ENCODE results near the gene RAB40C. TPM values are rescaled to one million over a fixed set of nuclear protein-coding genes. Genes with fewer than 3 reads are reported as not detected.

The RAB40C gene
- polyA plus RNA-seq, 2 of the 4 experiments (the other 2 are of a cell fraction) = 4.4 to 9.7 TPM

GRCh38 chr16:608019-608418 is 18.2 kb downstream of the RAB40C start:
- TF ChIP-seq BHLHE40 (IDR thresholded peaks at IDR 0.05; ENCODE audit: low read depth, low read length) (no peak), FOSB (CRISPR knock-in tag; IDR thresholded peaks at IDR 0.05) (no peak), ZC3H11A (IDR thresholded peaks at IDR 0.05) (no peak), ZNF302 (CRISPR knock-in tag; IDR thresholded peaks at IDR 0.05) (no peak), RNF2 (IDR thresholded peaks at IDR 0.05; ENCODE audit: borderline replicate concordance, low read depth) (no peak), MAFK (IDR thresholded peaks at IDR 0.05; ENCODE audit: partially characterized antibody) (no peak), JUN (IDR thresholded peaks at IDR 0.05) (no peak), SREBF2 (IDR thresholded peaks at IDR 0.05) (no peak), FOXS1 (CRISPR knock-in tag; IDR thresholded peaks at IDR 0.05) (no peak), ZSCAN20 (CRISPR knock-in tag; IDR thresholded peaks at IDR 0.05) (no peak), ESRRA (IDR thresholded peaks at IDR 0.05; ENCODE audit: borderline replicate concordance, low read length) (no peak), EHF (CRISPR knock-in tag; IDR thresholded peaks at IDR 0.05) (no peak), HOXB5 (CRISPR knock-in tag; IDR thresholded peaks at IDR 0.05) (no peak)
- no peak for ATAC-seq
- Histone ChIP-seq H3K4me2 (no peak overlapping the region), H3K4me1 (no peaks in the 10 kb centered on the region), H3K4me3 (no peak overlapping the region), H3K9me3 (peaks cover 18% of the 10 kb centered on the region), H3K27ac (no peak overlapping the region)
- FAIRE-seq = no peak
- POLR2A ChIA-PET = no interaction called here
- 89% methylated on average over 10 of the region's 10 CpGs for WGBS (ENCODE audit: missing lambda C conversion rate)
- DNase-seq (ENCODE audit: low read depth in 1 of 2, low spot score in 1 of 2) = no peak
- CTCF ChIA-PET = no interaction called here

GRCh38 chr16:609316-609715 is 19.4 kb downstream of the RAB40C start:
- POLR2A ChIA-PET = no interaction called here
- TF ChIP-seq MYC (IDR thresholded peaks at IDR 0.05; ENCODE audit: borderline replicate concordance, low read length) (no peak), SREBF2 (IDR thresholded peaks at IDR 0.05) (no peak), RNF2 (IDR thresholded peaks at IDR 0.05; ENCODE audit: borderline replicate concordance, low read depth) (no peak), GATA3 (IDR thresholded peaks at IDR 0.05; ENCODE audit: borderline replicate concordance) (no peak), MAFK (IDR thresholded peaks at IDR 0.05; ENCODE audit: partially characterized antibody) (no peak), ZNF302 (CRISPR knock-in tag; IDR thresholded peaks at IDR 0.05) (no peak), EP300 (IDR thresholded peaks at IDR 0.05) (no peak), ZC3H11A (IDR thresholded peaks at IDR 0.05) (no peak), RFX5 (IDR thresholded peaks at IDR 0.05) (no peak), CHD4 (IDR thresholded peaks at IDR 0.05; ENCODE audit: borderline replicate concordance) (no peak), FOSL2 (IDR thresholded peaks at IDR 0.05) (no peak), FOSL2 (CRISPR knock-in tag; IDR thresholded peaks at IDR 0.05) (no peak), RCOR1 (IDR thresholded peaks at IDR 0.05; ENCODE audit: low read depth, low read length) (no peak)
- TF ChIP-seq, protein P1, sequence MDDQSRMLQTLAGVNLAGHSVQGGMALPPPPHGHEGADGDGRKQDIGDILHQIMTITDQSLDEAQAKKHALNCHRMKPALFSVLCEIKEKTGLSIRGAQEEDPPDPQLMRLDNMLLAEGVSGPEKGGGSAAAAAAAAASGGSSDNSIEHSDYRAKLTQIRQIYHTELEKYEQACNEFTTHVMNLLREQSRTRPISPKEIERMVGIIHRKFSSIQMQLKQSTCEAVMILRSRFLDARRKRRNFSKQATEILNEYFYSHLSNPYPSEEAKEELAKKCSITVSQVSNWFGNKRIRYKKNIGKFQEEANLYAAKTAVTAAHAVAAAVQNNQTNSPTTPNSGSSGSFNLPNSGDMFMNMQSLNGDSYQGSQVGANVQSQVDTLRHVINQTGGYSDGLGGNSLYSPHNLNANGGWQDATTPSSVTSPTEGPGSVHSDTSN (IDR thresholded peaks at IDR 0.05) = no peak
- TF ChIP-seq, protein P2, sequence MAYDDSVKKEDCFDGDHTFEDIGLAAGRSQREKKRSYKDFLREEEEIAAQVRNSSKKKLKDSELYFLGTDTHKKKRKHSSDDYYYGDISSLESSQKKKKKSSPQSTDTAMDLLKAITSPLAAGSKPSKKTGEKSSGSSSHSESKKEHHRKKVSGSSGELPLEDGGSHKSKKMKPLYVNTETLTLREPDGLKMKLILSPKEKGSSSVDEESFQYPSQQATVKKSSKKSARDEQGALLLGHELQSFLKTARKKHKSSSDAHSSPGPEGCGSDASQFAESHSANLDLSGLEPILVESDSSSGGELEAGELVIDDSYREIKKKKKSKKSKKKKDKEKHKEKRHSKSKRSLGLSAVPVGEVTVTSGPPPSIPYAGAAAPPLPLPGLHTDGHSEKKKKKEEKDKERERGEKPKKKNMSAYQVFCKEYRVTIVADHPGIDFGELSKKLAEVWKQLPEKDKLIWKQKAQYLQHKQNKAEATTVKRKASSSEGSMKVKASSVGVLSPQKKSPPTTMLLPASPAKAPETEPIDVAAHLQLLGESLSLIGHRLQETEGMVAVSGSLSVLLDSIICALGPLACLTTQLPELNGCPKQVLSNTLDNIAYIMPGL (CRISPR knock-in tag; IDR thresholded peaks at IDR 0.05; ENCODE audit: borderline replicate concordance) = no peak

DNA sequence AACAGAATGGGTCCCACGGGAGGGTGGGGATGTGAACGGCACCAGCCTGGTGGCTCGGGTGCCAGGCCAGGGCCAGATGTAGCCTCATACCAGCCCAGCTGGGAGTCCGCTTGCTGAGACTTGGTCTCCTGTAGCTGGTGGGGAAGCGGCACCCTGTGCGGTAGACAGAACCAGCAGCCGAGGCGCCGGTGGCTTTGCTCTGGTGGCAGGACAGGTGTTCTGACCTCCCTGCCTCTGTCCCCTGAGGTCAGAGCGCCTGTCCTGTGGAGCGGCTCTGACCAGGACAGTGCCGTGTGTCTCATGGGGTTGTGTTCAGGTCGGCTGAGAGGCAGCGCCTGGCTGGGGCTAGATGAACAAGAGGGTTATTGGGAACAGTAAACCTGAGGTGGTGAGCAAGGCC is 20.1 kb downstream of the RAB40C start:
- ATAC-seq (peak in 1 of 2 experiments; percentile 44; a peak in 3 of 6 replicates), FAIRE-seq (no peak), DNase-seq (ENCODE audit: low read depth in 1 of 2, low spot score in 1 of 2) (no peak)
- peaks cover 10% of the 10 kb centered on the region for H3K9me3 ChIP-seq
- H3K27ac ChIP-seq = no peak overlapping the region
- no peaks in the 10 kb centered on the region for H3K4me1 ChIP-seq
- H3K4me3 ChIP-seq = no peak overlapping the region
- H3K4me2 ChIP-seq = no peak overlapping the region
- CTCF ChIA-PET = interaction anchor here (0.7 to 1.2 kb wide), 4 partner anchors 9 to 20 kb away, joined by 3 read pairs; partner anchors contain the start of gene RAB40C
- WGBS (ENCODE audit: missing lambda C conversion rate) = 86% methylated on average over 12 of the region's 14 CpGs
- POLR2A ChIA-PET = no interaction called here
- TF ChIP-seq RARB (CRISPR knock-in tag; IDR thresholded peaks at IDR 0.05) = no peak
- TF ChIP-seq FOXS1 (CRISPR knock-in tag; IDR thresholded peaks at IDR 0.05) = no peak
- no peak for TF ChIP-seq PHF8 (IDR thresholded peaks at IDR 0.05; ENCODE audit: borderline replicate concordance, low read depth)
- no peak for TF ChIP-seq CHD2 (IDR thresholded peaks at IDR 0.05; ENCODE audit: low read length, partially characterized antibody)
- TF ChIP-seq MAZ (IDR thresholded peaks at IDR 0.05; ENCODE audit: borderline replicate concordance, low read depth, low read length) = no peak
- TF ChIP-seq, protein P1 (IDR thresholded peaks at IDR 0.05) = no peak
- TF ChIP-seq ZC3H11A (IDR thresholded peaks at IDR 0.05) = no peak
- no peak for TF ChIP-seq ZSCAN20 (CRISPR knock-in tag; IDR thresholded peaks at IDR 0.05)
- TF ChIP-seq KDM1A (IDR thresholded peaks at IDR 0.05; ENCODE audit: low read depth) = no peak
- no peak for TF ChIP-seq POLR2A (IDR thresholded peaks at IDR 0.05; ENCODE audit: low read length)
- TF ChIP-seq RNF2 (IDR thresholded peaks at IDR 0.05; ENCODE audit: borderline replicate concordance, low read depth) = no peak

More at GRCh38 chr16:609316-609715, 19.4 kb downstream of the RAB40C start:
- CTCF ChIA-PET = interaction anchor here (0.7 to 1.2 kb wide), 2 partner anchors 19 to 402 kb away, joined by 3 read pairs; partner anchors contain the start of gene RAB40C
- no peak for DNase-seq (ENCODE audit: low read depth in 1 of 2, low spot score in 1 of 2)
- FAIRE-seq = no peak
- ATAC-seq = no peak
- H3K4me1 ChIP-seq = no peaks in the 10 kb centered on the region
- 97% methylated on average over 13 of the region's 13 CpGs for WGBS (ENCODE audit: missing lambda C conversion rate)
- peaks cover 16% of the 10 kb centered on the region for H3K9me3 ChIP-seq
- no peak overlapping the region for H3K4me3 ChIP-seq
- H3K4me2 ChIP-seq = no peak overlapping the region
- H3K27ac ChIP-seq = no peak overlapping the region

Measured in A549 (cell line).